ENCODE data around the gene PUS1. TPM values are rescaled to one million over a fixed set of nuclear protein-coding genes. Genes with fewer than 3 reads are reported as not detected.
"Not testable (repeated sequence)": the region's sequence is repeated elsewhere in the genome, so short reads cannot be mapped to it uniquely, and the experiment has no call there.

The PUS1 gene
- total RNA-seq (2014; rRNA removed; shearing (Covaris generic)) = 9.5 and 10.8 TPM in 2 replicates

- peak; percentile 92 for DNase-seq (ENCODE audit: low read depth)
Observed at GRCh38 chr12:131928711-131929580, at the start of gene PUS1. Gene PUS1, plus strand, starts transcription at chr12:131929276. Its CDS starts 447 bp downstream, at chr12:131929723.

GRCh38 chr12:131882804-131883520 lies 46.1 kb upstream of the PUS1 start:
- DNase-seq (ENCODE audit: low read depth) = no peak

GRCh38 chr12:131883521-131883900 lies 45.6 kb upstream of the PUS1 start:
- no peak for DNase-seq (ENCODE audit: low read depth)

- DNase-seq (ENCODE audit: low read depth) = not testable (repeated sequence)
Observed at GRCh38 chr12:131885076-131885475, 44.0 kb upstream of the PUS1 start.

- DNase-seq (ENCODE audit: low read depth) = no peak
Observed at GRCh38 chr12:131885543-131886057, 43.5 kb upstream of the PUS1 start.

GRCh38 chr12:131891722-131892121 lies 37.4 kb upstream of the PUS1 start:
- DNase-seq (ENCODE audit: low read depth) = not testable (repeated sequence)

GRCh38 chr12:131892711-131893604 lies 36.1 kb upstream of the PUS1 start:
- DNase-seq (ENCODE audit: low read depth) = no peak

GRCh38 chr12:131893605-131894312 lies 35.3 kb upstream of the PUS1 start:
- DNase-seq (ENCODE audit: low read depth) = no peak

GRCh38 chr12:131894313-131894860 lies 34.7 kb upstream of the PUS1 start, which contains the start of gene ULK1:
Gene ULK1, plus strand, starts transcription at chr12:131894622. Its CDS starts 380 bp downstream, at chr12:131895002.
- DNase-seq (ENCODE audit: low read depth) = peak; percentile 84

- DNase-seq (ENCODE audit: low read depth) = no peak
Observed at GRCh38 chr12:131894981-131895639, 34.0 kb upstream of the PUS1 start.

- no peak for DNase-seq (ENCODE audit: low read depth)
Observed at GRCh38 chr12:131895640-131896079, 33.4 kb upstream of the PUS1 start.

GRCh38 chr12:131896080-131896810 lies 32.8 kb upstream of the PUS1 start:
- peak; percentile 82 for DNase-seq (ENCODE audit: low read depth)

- DNase-seq (ENCODE audit: low read depth) = peak; percentile 81
Observed at GRCh38 chr12:131896811-131897270, 32.2 kb upstream of the PUS1 start.

- no peak for DNase-seq (ENCODE audit: low read depth)
Observed at GRCh38 chr12:131897276-131897675, 31.8 kb upstream of the PUS1 start.

GRCh38 chr12:131897875-131898274 lies 31.2 kb upstream of the PUS1 start:
- no peak for DNase-seq (ENCODE audit: low read depth)

GRCh38 chr12:131900397-131900796 lies 28.7 kb upstream of the PUS1 start:
- DNase-seq (ENCODE audit: low read depth) = no peak

GRCh38 chr12:131901431-131902331 lies 27.4 kb upstream of the PUS1 start:
- DNase-seq (ENCODE audit: low read depth) = peak; percentile 37
